ENCODE results near the gene LARGE1. TPM values are rescaled to one million over a fixed set of nuclear protein-coding genes. Genes with fewer than 3 reads are reported as not detected.

LARGE1 gene
- total RNA-seq, 1 donor = 13.4 TPM

DNA sequence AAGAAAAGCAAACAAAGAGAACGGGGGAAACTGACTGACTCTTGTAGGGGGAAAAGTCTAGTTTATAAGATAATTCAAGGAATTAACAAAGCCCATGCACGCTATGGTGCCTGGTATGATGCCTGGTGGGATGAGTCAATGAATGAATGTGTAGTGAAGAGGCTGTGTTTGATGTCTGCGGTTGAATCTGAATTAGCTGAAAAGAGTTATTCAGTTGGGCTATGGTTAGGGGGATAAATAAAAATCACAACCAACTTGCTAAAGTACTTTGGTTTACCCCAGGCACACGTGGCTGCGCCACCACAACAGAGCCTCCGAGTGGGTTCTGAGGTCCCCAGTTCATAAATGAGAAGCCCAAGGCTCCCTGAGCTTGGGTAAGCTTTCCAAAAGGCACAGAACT is 492.8 kb downstream of the LARGE1 start:
- DNase-seq (ENCODE audit: low read depth) = no peak
- TF ChIP-seq, protein P1, sequence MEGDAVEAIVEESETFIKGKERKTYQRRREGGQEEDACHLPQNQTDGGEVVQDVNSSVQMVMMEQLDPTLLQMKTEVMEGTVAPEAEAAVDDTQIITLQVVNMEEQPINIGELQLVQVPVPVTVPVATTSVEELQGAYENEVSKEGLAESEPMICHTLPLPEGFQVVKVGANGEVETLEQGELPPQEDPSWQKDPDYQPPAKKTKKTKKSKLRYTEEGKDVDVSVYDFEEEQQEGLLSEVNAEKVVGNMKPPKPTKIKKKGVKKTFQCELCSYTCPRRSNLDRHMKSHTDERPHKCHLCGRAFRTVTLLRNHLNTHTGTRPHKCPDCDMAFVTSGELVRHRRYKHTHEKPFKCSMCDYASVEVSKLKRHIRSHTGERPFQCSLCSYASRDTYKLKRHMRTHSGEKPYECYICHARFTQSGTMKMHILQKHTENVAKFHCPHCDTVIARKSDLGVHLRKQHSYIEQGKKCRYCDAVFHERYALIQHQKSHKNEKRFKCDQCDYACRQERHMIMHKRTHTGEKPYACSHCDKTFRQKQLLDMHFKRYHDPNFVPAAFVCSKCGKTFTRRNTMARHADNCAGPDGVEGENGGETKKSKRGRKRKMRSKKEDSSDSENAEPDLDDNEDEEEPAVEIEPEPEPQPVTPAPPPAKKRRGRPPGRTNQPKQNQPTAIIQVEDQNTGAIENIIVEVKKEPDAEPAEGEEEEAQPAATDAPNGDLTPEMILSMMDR (IDR thresholded peaks at IDR 0.05; ENCODE audit: insufficient read depth, low read depth, low read length) = no peak
- H3K4me3 ChIP-seq (ENCODE audit: low read depth, low read length) = no peak overlapping the region

- no peak for DNase-seq (ENCODE audit: low read depth)
- TF ChIP-seq, protein P1 (IDR thresholded peaks at IDR 0.05; ENCODE audit: insufficient read depth, low read depth, low read length) = no peak
- no peak overlapping the region for H3K4me3 ChIP-seq (ENCODE audit: low read depth, low read length)
Observed at GRCh38 chr22:33426451-33426850, 493.8 kb downstream of the LARGE1 start.

DNA sequence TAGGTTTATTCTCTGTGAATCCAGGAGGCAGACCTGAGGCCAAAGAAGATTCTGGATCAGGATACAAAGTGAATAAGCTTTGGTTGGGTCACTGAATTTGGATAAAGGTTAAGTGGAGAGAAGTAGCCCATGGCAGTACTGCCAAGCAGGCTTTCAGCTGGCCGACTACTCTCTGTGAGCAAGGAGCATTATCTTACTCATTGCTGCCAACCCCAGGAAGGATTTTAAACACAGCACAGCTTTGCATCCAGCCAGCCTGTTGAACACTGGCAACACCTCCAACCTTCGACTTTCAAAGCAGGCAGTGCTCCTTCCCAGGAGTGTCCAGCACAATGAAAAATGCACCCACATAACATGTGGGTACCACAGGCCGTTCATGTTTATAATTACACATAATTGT is 498.4 kb downstream of the LARGE1 start:
- no peak for DNase-seq (ENCODE audit: low read depth)
- H3K4me3 ChIP-seq (ENCODE audit: low read depth, low read length) = no peak overlapping the region
- TF ChIP-seq, protein P1 (IDR thresholded peaks at IDR 0.05; ENCODE audit: insufficient read depth, low read depth, low read length) = no peak

GRCh38 chr22:33418484-33418883 is 501.8 kb downstream of the LARGE1 start:
- DNase-seq (ENCODE audit: low read depth) = no peak
- no peak overlapping the region for H3K4me3 ChIP-seq (ENCODE audit: low read depth, low read length)
- TF ChIP-seq, protein P1 (IDR thresholded peaks at IDR 0.05; ENCODE audit: insufficient read depth, low read depth, low read length) = no peak

GRCh38 chr22:33415401-33415800 is 504.9 kb downstream of the LARGE1 start:
- TF ChIP-seq, protein P1 (IDR thresholded peaks at IDR 0.05; ENCODE audit: insufficient read depth, low read depth, low read length) = no peak
- DNase-seq (ENCODE audit: low read depth) = no peak
- H3K4me3 ChIP-seq (ENCODE audit: low read depth, low read length) = no peak overlapping the region

- DNase-seq (ENCODE audit: low read depth) = no peak
- TF ChIP-seq, protein P1 (IDR thresholded peaks at IDR 0.05; ENCODE audit: insufficient read depth, low read depth, low read length) = no peak
- no peak overlapping the region for H3K4me3 ChIP-seq (ENCODE audit: low read depth, low read length)
Observed at GRCh38 chr22:33409079-33409478, 511.2 kb downstream of the LARGE1 start.

- no peak for DNase-seq (ENCODE audit: low read depth)
- TF ChIP-seq, protein P1 (IDR thresholded peaks at IDR 0.05; ENCODE audit: insufficient read depth, low read depth, low read length) = no peak
- H3K4me3 ChIP-seq (ENCODE audit: low read depth, low read length) = no peak overlapping the region
Observed at GRCh38 chr22:33405194-33405593, 515.1 kb downstream of the LARGE1 start.
